ENCODE measurements around the gene APOD. TPM values are rescaled to one million over a fixed set of nuclear protein-coding genes. Genes with fewer than 3 reads are reported as not detected.

The APOD gene
- total RNA-seq, 1 experiment from 2014 or later, result not detected

GRCh38 chr3:195535293-195535692, 48.4 kb downstream of the APOD start:
- Histone ChIP-seq H3K4me3 (ENCODE audit: low read depth in 2 of 2, low read length in 2 of 2) (no peak overlapping the region), H3K9me3 (ENCODE audit: control insufficient read depth, insufficient read depth, low read depth, low read length) (no peaks in the 10 kb centered on the region), H3K27me3 (ENCODE audit: control insufficient read depth, insufficient read depth, low read length) (no peaks in the 10 kb centered on the region), H3K36me3 (ENCODE audit: control insufficient read depth, insufficient read depth, low read length) (no peaks in the 10 kb centered on the region), H3K27ac (ENCODE audit: low read length) (no peak overlapping the region), H3K4me1 (ENCODE audit: control insufficient read depth, insufficient read depth, low read length) (peaks cover 11% of the 10 kb centered on the region)
- intact Hi-C loops (cut with micrococcal nuclease; ENCODE audit: unreplicated experiment), result no loop called here
- CTCF ChIA-PET, result no interaction called here
- DNase-seq (ENCODE audit: low read depth, low spot score) (no peak), ATAC-seq (no peak)
- TF ChIP-seq TCF7L2 (IDR thresholded peaks at IDR 0.05; ENCODE audit: low read depth, low read length), result no peak
- no peak for TF ChIP-seq SIN3A (IDR thresholded peaks at IDR 0.05; ENCODE audit: borderline replicate concordance, insufficient read depth, low read depth, low read length)
- no peak for TF ChIP-seq REST (IDR thresholded peaks at IDR 0.05; ENCODE audit: insufficient read depth in 1 of 2, low read depth in 2 of 2, low read length in 1 of 2)
- TF ChIP-seq POLR2AphosphoS5 (IDR thresholded peaks at IDR 0.05; ENCODE audit: low read depth, low read length), result no peak
- TF ChIP-seq, protein P1, sequence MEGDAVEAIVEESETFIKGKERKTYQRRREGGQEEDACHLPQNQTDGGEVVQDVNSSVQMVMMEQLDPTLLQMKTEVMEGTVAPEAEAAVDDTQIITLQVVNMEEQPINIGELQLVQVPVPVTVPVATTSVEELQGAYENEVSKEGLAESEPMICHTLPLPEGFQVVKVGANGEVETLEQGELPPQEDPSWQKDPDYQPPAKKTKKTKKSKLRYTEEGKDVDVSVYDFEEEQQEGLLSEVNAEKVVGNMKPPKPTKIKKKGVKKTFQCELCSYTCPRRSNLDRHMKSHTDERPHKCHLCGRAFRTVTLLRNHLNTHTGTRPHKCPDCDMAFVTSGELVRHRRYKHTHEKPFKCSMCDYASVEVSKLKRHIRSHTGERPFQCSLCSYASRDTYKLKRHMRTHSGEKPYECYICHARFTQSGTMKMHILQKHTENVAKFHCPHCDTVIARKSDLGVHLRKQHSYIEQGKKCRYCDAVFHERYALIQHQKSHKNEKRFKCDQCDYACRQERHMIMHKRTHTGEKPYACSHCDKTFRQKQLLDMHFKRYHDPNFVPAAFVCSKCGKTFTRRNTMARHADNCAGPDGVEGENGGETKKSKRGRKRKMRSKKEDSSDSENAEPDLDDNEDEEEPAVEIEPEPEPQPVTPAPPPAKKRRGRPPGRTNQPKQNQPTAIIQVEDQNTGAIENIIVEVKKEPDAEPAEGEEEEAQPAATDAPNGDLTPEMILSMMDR (IDR thresholded peaks at IDR 0.05), result no peak
- in situ Hi-C loops (cut with HindIII; ENCODE audit: low pct_unique_long_range_greater_than_20kb, low sequenced_read_pairs), result no loop called here
- no TSS peak for BruUV-seq (replicated peaks)
- POLR2A ChIA-PET, result no interaction called here

DNA sequence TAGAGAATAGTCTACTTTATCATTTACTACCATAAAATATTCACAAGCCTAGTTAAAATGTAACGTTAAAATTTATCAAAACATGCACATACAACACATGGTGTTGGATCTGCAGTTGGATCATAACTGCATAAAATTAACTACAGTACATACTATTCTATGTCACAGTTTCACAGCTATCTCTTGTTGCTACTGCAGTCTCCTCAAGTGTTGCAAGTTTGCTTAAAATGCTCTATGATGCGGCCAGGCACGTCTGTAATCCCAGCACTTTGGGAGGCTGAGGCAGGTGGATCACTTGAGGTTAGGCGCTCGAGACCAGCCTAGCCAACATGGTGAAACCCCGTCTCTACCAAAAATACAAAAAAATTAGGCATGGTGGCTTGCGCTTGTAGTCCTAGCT, 50.9 kb downstream of the APOD start:
- POLR2A ChIA-PET, result interaction anchor here (0.7 kb wide), 1 partner anchor 59 kb away, joined by 9 read pairs; no protein-coding TSS in a partner anchor
- CTCF ChIA-PET, result interaction anchor here (0.5 kb wide), 1 partner anchor 262 kb away, joined by 7 read pairs; no protein-coding TSS in a partner anchor
- ATAC-seq, result no peak
- Histone ChIP-seq H3K27ac (ENCODE audit: low read length) (no peak overlapping the region), H3K36me3 (ENCODE audit: control insufficient read depth, insufficient read depth, low read length) (no peaks in the 10 kb centered on the region), H3K4me1 (ENCODE audit: control insufficient read depth, insufficient read depth, low read length) (no peaks in the 10 kb centered on the region), H3K4me3 (ENCODE audit: low read depth in 2 of 2, low read length in 2 of 2) (no peak overlapping the region), H3K9me3 (ENCODE audit: control insufficient read depth, insufficient read depth, low read depth, low read length) (no peaks in the 10 kb centered on the region), H3K27me3 (ENCODE audit: control insufficient read depth, insufficient read depth, low read length) (no peaks in the 10 kb centered on the region)
- DNase-seq (ENCODE audit: low read depth, low spot score), result no peak
- no TSS peak for BruUV-seq (replicated peaks)
- intact Hi-C loops (cut with micrococcal nuclease; ENCODE audit: unreplicated experiment) (no loop called here), in situ Hi-C loops (cut with HindIII; ENCODE audit: low pct_unique_long_range_greater_than_20kb, low sequenced_read_pairs) (no loop called here)
- TF ChIP-seq TCF7L2 (IDR thresholded peaks at IDR 0.05; ENCODE audit: low read depth, low read length) (no peak), SIN3A (IDR thresholded peaks at IDR 0.05; ENCODE audit: borderline replicate concordance, insufficient read depth, low read depth, low read length) (no peak), REST (IDR thresholded peaks at IDR 0.05; ENCODE audit: insufficient read depth in 1 of 2, low read depth in 2 of 2, low read length in 1 of 2) (no peak), POLR2AphosphoS5 (IDR thresholded peaks at IDR 0.05; ENCODE audit: low read depth, low read length) (no peak)
- TF ChIP-seq, protein P1 (IDR thresholded peaks at IDR 0.05), result no peak

All from Panc1 (cell line).